Hematopoietic multipotent progenitor cell (in vitro differentiated cells): ENCODE measurements around the gene TEX13D. TPM values are rescaled to one million over a fixed set of nuclear protein-coding genes. Genes with fewer than 3 reads are reported as not detected.

Experiments used
- DNase-seq, 3 donors: peaks; one replicate each; pipeline ENCODE4 v3.0.0-alpha.2; 2011 to 2015; ENCODE audit warnings: low read depth in 2 of 3, low spot score in 2 of 3
- small RNA-seq: library from RNA; depleted of rRNA; stranded (forward); fragments of <200 nt; gene quantifications from one replicate; pipeline ENCODE3, GENCODE V24; 2012
- total RNA-seq: library from RNA; depleted of rRNA; stranded (reverse); fragments of >200 nt; gene quantifications from one replicate; pipeline ENCODE4 v1.2.3, GENCODE V29; 2012

TEX13D gene
- total RNA-seq, 1 donor = not detected

DNA sequence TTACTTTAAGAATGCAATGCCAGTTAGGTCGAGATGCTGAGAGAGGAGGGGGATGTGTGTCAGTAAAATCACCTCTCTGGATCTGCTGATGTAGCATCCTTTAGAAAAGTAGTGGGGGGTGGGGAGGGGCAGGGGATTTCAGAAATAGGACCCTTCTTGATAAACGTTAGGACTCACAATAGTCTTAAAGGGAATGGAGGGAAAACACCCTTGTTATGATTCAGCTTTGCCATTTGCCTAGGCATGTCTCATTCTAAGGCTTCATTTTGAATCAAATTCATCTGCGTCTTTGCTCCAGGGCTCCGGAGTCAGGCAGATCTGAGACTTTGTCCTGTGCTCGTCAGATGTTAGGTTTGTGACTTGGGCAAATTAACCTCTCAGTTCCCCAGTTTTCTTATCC, 14.8 kb downstream of the TEX13D start:
- DNase-seq = no peak

DNA sequence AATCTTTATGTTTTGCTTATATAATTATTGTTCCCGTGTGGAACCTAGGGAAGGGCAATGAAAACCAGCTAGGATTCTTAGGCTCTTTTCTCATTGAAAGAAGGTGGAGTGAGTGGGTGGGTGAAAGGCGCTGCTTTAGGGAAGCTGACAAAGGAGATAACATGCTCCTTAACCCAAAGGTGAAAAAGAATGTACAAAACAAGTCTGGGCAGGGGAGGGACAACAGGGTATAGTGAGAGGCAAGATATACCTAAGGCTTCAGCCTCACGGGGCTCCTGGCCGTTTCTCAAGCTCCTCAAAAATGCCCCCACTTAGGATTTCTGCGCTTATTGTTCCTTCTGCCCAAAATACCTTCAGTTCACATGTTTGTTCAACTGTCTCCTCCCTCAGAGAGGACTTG, 15.7 kb downstream of the TEX13D start:
- no peak for DNase-seq

DNA sequence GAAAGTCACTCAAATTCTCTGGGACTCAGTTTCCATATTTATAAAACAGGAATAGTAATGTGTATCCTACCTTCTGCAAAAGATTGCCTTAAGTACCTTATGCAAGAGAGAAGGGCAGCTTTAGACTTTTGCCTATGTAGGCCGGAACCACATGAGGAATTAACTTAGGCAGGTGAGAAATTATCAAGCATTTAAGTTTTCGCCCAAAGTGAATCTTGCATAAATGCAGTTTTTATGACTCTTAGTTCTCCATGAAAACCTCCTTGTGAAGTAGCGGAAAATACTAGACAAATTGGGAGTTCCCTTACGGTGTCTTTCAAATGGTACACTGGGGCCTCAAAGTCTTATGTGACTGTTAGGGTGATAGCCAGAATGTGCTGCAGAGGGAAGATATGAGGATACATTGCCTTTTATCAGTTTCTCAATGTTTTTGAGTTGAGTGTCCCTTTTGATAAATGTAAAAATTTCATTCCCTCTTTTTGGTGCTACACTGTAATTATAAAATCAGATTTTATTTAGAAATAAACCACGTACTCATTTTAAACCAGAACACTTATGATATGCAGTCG, 16.5 kb downstream of the TEX13D start:
- DNase-seq = no peak

DNA sequence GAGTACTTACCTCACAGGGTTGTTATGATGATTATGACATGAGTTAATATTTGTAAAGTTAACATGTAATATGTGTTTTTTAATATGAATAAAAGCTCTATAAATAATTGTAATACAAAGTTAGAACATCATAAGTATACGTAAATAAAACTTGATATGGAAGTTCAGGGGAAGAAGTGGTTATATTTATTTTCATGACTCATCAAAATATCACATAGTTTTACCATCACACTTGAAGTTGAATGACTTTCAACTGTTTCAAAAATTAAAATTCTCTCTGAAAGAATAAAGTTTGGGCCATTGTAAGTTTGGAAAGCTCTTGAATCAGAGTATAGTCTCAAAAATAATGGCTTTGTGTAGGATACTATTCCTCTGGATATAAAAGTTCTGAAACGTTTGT, 22.2 kb downstream of the TEX13D start:
- no peak for DNase-seq

DNA sequence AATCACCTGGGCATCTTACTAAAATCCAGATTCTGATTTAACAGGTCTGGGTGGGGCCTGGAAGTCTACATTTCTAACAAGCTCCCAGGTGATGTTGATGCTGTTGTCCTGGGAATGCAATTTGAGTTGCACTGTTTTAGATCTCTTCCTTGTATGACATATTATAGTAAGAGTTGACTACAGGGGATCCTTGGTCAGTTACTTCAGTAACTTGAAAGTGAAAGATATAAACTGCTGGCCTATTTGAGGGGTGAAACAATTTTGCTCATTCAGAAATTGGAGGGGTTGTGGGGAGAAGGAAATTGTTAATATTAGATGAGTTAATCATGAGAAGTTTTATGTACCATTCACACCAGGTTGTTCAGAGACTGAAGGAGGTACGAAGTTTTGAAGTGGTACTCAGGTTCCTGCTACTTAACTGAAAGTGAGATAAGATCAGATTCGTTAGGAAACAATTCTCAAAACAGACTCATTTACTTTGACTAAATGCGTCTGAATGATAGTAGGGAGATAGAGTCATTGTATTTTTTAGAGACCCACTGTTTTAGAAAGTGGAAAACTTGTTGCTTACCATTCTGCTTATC, 26.4 kb downstream of the TEX13D start:
- DNase-seq = no peak

DNA sequence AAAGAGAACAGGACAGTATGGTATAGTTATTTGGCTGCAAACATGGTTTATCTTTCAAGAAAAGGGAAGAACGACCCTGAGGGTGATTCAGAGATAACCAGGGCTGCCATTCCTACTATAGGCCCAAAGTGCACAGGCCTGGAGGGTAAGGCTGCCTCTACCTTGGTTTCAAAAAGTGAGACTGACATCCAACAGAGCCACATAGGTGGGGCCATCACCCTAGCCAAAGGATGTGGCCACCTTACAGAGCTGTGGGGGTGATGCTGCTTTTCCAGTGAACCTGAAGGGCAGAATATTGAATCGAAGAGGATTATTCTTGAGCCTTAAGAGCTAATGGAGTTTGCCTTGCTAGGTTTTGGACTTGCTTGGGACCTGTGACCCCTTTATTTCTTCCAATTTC, 29.6 kb downstream of the TEX13D start:
- no peak for DNase-seq

DNA sequence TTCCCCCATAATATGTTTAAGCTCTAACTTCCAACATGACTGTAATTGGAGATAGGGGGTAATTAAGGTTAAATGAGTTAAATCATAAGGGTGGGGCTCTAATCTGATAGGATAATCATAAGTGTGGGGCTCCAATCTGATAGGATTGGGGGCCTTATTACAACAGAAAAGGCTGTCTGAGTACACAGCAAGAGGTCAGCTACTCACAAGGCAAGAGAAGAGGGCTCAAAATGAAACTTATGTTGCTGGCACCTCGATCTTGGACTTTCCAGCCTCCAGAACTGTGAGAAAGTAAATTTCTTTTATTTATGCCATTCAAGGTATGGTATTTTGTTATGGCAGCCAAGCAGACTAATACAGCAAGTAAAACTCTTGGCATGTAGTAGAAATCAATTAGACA, 30.3 kb downstream of the TEX13D start:
- no peak for DNase-seq

DNA sequence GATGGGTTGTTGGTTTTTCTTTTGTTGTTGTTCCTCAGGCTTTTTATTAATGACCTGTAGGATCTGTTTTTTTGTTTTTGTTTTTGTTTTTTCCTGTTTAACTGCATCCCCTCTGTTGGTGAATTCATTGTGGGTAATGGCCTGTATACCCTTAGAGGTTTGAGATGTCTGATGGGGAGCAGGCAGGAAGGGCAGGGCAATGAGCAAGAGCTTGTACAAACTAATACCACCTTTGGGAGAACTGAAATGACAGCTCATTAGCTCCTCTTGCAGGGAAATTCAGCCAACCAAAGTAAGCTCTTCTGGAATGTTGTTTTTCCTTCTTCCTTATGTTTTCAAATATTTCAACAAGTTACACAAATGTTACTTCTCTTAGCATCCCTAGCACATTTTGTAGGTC, 37.3 kb downstream of the TEX13D start:
- no peak for DNase-seq

DNA sequence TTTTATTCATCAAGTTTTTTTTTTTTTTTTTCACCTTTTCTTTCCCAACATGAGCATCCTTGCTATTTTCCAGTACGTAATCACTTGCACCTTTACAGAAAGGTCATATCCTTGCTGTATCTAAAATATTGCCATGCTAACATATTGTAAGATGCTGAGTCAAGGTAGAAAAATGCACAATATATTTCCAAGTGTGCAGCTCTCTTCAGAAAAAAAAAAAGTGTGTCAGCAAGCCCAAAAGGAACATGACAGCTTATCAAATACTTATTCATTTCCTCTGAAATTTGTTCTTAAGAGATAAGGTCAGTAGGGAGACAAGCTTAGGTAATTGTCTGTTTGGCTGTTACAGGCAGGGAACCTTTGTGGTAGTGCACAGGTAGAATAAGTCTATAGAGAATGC, 40.9 kb downstream of the TEX13D start:
- DNase-seq = no peak

DNA sequence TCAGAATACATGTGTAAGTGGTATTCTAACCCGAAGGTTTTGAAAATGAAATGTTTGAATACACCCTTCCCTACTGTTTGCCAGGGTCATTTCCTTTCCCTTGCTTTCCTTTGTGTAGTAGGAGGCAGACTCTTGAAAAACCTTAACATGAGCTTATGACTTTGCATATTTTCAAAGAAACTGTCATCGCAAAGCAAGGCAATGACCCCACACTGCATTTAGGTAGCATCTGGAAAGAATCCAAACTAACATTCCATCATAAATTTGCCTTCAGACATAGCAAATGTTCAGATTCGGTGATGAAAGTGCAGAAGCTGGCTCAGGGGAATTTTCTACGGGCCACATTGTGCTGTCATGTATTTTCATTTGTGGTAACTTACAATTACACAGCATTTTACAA, 46.2 kb downstream of the TEX13D start:
- peak in 2 of 3 donors; percentile 24 to 37 for DNase-seq

DNA sequence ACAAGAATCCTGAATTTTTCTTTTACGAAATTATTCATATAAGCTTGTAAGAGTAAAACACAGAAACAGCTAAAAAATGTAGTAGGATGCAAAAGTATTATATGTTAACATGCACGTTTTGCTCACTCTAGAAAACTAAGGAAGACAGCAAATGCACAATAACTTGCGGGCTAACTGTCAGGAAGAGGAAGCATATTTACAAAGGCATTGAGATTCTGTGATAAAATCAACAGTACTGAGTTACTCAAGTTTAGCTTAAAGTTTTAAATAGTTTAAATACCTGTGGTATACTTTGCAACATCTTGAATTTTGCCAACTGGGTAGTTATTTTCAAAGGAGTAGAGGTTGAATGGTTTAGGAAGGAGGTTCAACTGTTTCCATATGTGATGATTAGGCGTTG, 50.9 kb downstream of the TEX13D start:
- DNase-seq = peak in 1 of 3 donors; percentile 60

DNA sequence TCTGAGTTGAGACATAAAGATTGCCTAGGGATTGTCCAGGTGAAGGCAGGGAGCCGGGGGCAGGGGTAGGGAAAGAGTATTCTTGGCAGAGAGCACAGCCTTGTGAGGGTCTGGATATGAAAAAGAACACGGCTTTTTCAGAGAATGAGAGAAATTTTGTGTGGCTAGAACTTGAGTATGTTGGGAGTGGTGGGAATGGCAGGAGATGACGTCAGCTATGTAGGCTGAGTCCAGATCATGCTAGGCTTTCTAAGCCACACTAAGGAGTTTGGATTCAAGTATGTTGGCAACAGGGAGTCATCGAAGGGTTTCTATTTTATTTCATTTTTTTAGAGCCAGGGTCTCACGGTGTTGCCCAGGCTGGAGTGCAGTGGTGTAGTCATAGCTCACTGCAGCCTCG, 53.9 kb downstream of the TEX13D start:
- DNase-seq = no peak

Small RNA genes within 50 kb of the gene (small RNA-seq; reads per million reads assigned to genes)
- not detected for gene AL022718.1

Other genes starting within 250 kb of the TEX13D start
- 5.9 TPM for gene SH2D1A, start 13.9 kb downstream of the TEX13D start, total RNA-seq